NCI-H187 treated with DMSO at 0.1 percent for 48 hours (cell line): ENCODE data around the gene AFF3.
"Not testable (repeated sequence)": the region's sequence is repeated elsewhere in the genome, so short reads cannot be mapped to it uniquely, and the experiment has no call there.

Experiments used
- DNase-seq: peaks from one replicate; lab custom pipeline; 2025; lab: John Stamatoyannopoulos, UW

The AFF3 gene

GRCh38 chr2:100106460-100106859 is 35.9 kb downstream of the AFF3 start:
- DNase-seq = no peak

GRCh38 chr2:100105678-100106054 is 36.7 kb downstream of the AFF3 start:
- DNase-seq = no peak

- no peak for DNase-seq
Measured at GRCh38 chr2:100104718-100105677, 37.4 kb downstream of the AFF3 start.

- DNase-seq = not testable (repeated sequence)
Measured at GRCh38 chr2:100104265-100104664, 38.1 kb downstream of the AFF3 start.

- not testable (repeated sequence) for DNase-seq
Measured at GRCh38 chr2:100103527-100104252, 38.7 kb downstream of the AFF3 start.

- not testable (repeated sequence) for DNase-seq
Measured at GRCh38 chr2:100102466-100103180, 39.8 kb downstream of the AFF3 start.

- not testable (repeated sequence) for DNase-seq
Measured at GRCh38 chr2:100098855-100099254, 43.5 kb downstream of the AFF3 start.

- not testable (repeated sequence) for DNase-seq
Measured at GRCh38 chr2:100097611-100098294, 44.6 kb downstream of the AFF3 start.

- DNase-seq = not testable (repeated sequence)
Measured at GRCh38 chr2:100095845-100096244, 46.5 kb downstream of the AFF3 start.

GRCh38 chr2:100091807-100092206 is 50.6 kb downstream of the AFF3 start:
- DNase-seq = not testable (repeated sequence)

GRCh38 chr2:100085744-100086143 is 56.6 kb downstream of the AFF3 start:
- not testable (repeated sequence) for DNase-seq

GRCh38 chr2:100083421-100084216 is 58.8 kb downstream of the AFF3 start:
- DNase-seq = not testable (repeated sequence)

- not testable (repeated sequence) for DNase-seq
Measured at GRCh38 chr2:100082302-100082978, 60.0 kb downstream of the AFF3 start.

GRCh38 chr2:100077935-100078334 is 64.5 kb downstream of the AFF3 start:
- DNase-seq = no peak

- no peak for DNase-seq
Measured at GRCh38 chr2:100077456-100077855, 64.9 kb downstream of the AFF3 start.

- DNase-seq = no peak
Measured at GRCh38 chr2:100075532-100075931, 66.9 kb downstream of the AFF3 start.

- no peak for DNase-seq
Measured at GRCh38 chr2:100073110-100073509, 69.3 kb downstream of the AFF3 start.

- no peak for DNase-seq
Measured at GRCh38 chr2:100072503-100072902, 69.9 kb downstream of the AFF3 start.

- no peak for DNase-seq
Measured at GRCh38 chr2:100071335-100072043, 70.9 kb downstream of the AFF3 start.

- DNase-seq = no peak
Measured at GRCh38 chr2:100070078-100070477, 72.3 kb downstream of the AFF3 start.
